ENCODE data around the gene RNF224.

Gene RNF224

GRCh38 chr9:137227054-137227852 is at the start of gene RNF224:
RNF224 (plus strand) TSS chr9:137227502; CDS start chr9:137228336, 834 bp downstream.
- Mint-ChIP-seq H3K36me3 (no peaks in the 10 kb centered on the region), H3K4me1 (peaks cover 13 to 30% of the 10 kb centered on the region in 2 donors), H3K27ac (peak within 1 kb of the TSS; percentile 87), H3K4me3 (peak within 1 kb of the TSS in 1 of 2 donors; percentile 29), H3K9me3 (no peaks in the 10 kb centered on the region), H3K27me3 (peaks cover 12 to 24% of the 10 kb centered on the region in 2 donors)
- ATAC-seq (replicated peaks) (peak; percentile 57), DNase-seq (peak; percentile 73)

DNA sequence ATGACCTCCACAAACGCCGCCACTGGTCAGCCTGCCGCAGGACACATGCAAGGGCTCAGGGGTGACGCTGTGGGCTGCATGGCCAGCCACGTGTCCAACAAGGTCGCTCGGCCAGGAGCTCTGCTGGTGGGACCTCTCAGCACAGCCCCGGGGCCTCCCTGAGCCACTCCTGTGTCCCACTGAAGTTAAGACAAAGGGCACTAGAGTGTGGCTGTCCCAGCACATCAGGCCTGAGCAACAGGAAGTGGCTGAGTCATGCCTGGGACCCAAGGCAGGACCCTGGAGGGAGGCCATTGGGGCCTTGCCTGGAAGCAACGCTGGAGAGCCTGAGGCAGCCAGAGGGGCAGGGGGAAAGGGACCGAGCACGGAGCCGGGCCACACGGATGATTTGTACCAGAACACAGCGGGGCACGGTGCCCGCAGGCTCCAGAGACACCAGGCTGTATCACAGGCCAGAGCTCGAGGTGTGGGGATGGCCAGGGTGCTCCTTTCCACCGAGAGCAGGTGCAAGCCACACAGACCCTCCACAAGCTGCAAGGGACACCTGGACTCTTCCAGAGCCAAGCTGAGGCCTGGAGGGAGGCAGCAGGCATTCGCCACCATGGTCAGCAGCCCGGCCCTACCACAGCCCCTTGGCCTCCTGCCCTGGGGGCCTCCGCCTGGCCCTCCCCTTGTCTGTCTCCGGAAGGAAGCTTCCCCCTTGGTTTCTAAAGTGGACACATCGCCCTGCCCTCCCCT is 48.9 kb upstream of the RNF224 start:
- H3K4me1 Mint-ChIP-seq = peaks cover 2 to 6% of the 10 kb centered on the region in 2 donors
- H3K9me3 Mint-ChIP-seq = no peaks in the 10 kb centered on the region
- ATAC-seq (replicated peaks) (no peak), DNase-seq (no peak)
- H3K4me3 Mint-ChIP-seq = no peak overlapping the region
- H3K27me3 Mint-ChIP-seq = peaks cover 0 to 1% of the 10 kb centered on the region in 2 donors
- no peak overlapping the region for H3K27ac Mint-ChIP-seq
- H3K36me3 Mint-ChIP-seq = peaks cover 26 to 41% of the 10 kb centered on the region in 2 donors

DNA sequence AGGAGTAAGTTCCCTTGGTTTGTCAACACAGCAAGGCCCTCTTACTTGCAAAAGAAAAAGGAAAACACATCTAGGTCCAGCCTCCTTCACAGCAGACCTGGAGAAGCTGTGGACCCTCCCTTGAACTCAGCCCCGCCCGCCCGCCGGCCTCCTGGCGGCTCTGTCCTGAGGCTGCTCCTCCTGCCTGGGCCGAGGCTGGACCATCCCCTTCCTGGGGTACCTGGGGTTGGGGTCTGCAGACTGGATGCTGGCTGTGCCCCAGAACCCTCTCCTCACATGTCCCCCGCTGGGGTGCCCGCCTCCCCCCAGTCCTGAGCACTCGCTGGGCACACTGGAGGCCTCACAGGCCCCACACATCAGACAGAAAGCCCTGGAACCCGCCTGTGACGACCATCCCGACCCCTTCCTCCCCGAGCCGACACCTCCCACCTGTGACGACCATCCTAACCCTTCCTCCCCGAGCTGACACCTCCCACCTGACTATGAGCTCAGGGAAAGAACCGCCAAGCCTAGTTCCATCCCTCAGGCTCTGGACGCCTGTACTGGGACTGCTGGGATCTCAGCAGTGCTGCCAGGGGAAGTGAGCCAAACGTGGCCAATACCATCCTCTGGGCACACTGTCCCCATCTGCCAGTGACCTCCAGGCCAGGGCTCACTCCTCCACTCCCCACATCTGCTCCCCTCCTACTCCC is 48.2 kb upstream of the RNF224 start:
- Mint-ChIP-seq H3K4me1 (peaks cover 2 to 9% of the 10 kb centered on the region in 2 donors), H3K27ac (no peak overlapping the region), H3K27me3 (no peaks in the 10 kb centered on the region), H3K9me3 (no peaks in the 10 kb centered on the region), H3K4me3 (no peak overlapping the region), H3K36me3 (peaks cover 33 to 48% of the 10 kb centered on the region in 2 donors)
- no peak for DNase-seq
- ATAC-seq (replicated peaks) = no peak

DNA sequence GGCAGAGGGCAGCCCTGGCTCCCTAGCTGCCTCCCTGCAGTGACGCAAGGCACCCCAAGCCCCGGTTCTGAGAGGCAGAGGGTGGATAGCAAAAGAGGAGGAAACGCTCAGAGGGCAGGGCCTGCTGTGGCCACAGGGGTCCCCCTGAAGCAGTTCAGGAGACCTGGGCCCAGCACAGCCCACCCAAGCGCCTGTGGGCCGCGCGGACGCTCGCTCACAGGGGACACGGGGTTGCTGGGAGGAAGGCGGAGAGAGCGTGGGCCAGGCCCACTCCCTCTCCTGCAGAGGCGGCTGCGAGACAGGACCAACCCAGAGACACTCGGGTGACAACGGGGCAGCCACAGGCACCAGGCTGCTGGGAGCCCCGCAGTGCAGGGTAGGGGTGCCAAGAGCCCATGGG is 47.5 kb upstream of the RNF224 start:
- H3K27me3 Mint-ChIP-seq = no peaks in the 10 kb centered on the region
- no peak overlapping the region for H3K27ac Mint-ChIP-seq
- ATAC-seq (replicated peaks) (no peak), DNase-seq (no peak)
- H3K36me3 Mint-ChIP-seq = peaks cover 37 to 55% of the 10 kb centered on the region in 2 donors
- H3K9me3 Mint-ChIP-seq = no peaks in the 10 kb centered on the region
- peaks cover 8 to 15% of the 10 kb centered on the region in 2 donors for H3K4me1 Mint-ChIP-seq
- H3K4me3 Mint-ChIP-seq = no peak overlapping the region

- ATAC-seq (replicated peaks) (no peak), DNase-seq (no peak)
- H3K4me3 Mint-ChIP-seq = no peak overlapping the region
- no peaks in the 10 kb centered on the region for H3K9me3 Mint-ChIP-seq
- no peak overlapping the region for H3K27ac Mint-ChIP-seq
- no peaks in the 10 kb centered on the region for H3K27me3 Mint-ChIP-seq
- peaks cover 10 to 19% of the 10 kb centered on the region in 2 donors for H3K4me1 Mint-ChIP-seq
- H3K36me3 Mint-ChIP-seq = peaks cover 37 to 58% of the 10 kb centered on the region in 2 donors
Observed at GRCh38 chr9:137180491-137180890, 46.8 kb upstream of the RNF224 start.

DNA sequence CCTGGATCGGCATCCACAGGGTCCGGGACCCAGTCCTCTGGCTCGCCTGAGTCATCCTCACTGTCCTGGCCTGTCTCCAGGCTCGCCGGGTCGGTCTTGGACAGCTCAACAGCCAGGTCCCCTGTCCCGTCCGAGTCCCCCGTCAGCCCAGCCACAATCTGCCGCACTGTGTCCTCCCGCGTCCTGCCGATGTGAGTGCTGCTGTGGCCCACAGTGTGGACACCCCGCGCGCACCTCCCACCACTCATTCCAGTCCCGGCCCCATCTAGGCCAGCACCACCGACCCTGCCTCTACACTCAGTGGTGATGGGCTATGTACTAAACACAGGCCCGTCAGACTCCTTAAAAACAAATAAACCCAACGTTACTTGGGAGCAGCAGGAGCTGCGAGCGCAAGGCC is 45.6 kb upstream of the RNF224 start:
- Mint-ChIP-seq H3K36me3 (peaks cover 35 to 60% of the 10 kb centered on the region in 2 donors), H3K4me1 (peaks cover 12 to 24% of the 10 kb centered on the region in 2 donors), H3K4me3 (no peak overlapping the region), H3K27me3 (no peaks in the 10 kb centered on the region), H3K9me3 (no peaks in the 10 kb centered on the region), H3K27ac (no peak overlapping the region)
- ATAC-seq (replicated peaks) = no peak
- no peak for DNase-seq

- no peak for ATAC-seq (replicated peaks)
- DNase-seq = no peak
- Mint-ChIP-seq H3K9me3 (no peaks in the 10 kb centered on the region), H3K27me3 (no peaks in the 10 kb centered on the region), H3K4me3 (no peak overlapping the region), H3K36me3 (peaks cover 33 to 58% of the 10 kb centered on the region in 2 donors), H3K4me1 (peaks cover 20 to 36% of the 10 kb centered on the region in 2 donors), H3K27ac (no peak overlapping the region)
Observed at GRCh38 chr9:137182836-137183235, 44.5 kb upstream of the RNF224 start.

DNA sequence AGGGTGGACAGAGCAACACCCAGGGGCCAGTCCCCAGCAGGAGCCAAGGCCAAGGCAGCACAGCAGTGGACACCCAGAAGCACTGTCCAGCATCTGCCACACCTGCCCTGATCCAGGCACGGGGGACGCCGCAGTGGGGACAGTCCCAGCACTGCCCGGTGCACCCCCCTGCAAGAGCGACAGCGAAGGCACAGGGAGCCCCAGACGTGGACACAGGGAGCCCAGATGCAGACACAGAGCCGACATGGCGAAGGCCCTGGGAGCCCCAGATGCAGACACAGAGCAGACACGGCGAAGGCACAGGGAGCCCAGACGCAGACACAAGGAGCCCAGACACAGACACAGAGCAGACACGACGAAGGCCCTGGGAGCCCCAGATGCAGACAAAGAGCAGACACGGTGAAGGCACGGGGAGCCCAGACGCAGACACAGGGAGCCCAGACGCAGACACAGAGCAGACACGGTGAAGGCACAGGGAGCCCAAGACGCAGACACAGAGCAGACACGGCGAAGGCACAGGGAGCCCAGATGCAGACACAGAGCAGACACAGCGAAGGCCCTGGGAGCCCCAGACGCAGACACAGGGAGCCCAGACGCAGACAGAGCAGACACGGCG is 43.2 kb upstream of the RNF224 start:
- H3K4me3 Mint-ChIP-seq = no peak overlapping the region
- no peak overlapping the region for H3K27ac Mint-ChIP-seq
- DNase-seq (no peak), ATAC-seq (replicated peaks) (no peak)
- peaks cover 31 to 56% of the 10 kb centered on the region in 2 donors for H3K36me3 Mint-ChIP-seq
- H3K4me1 Mint-ChIP-seq = peaks cover 23 to 44% of the 10 kb centered on the region in 2 donors
- no peaks in the 10 kb centered on the region for H3K9me3 Mint-ChIP-seq
- H3K27me3 Mint-ChIP-seq = no peaks in the 10 kb centered on the region

GRCh38 chr9:137184881-137185660 is 42.2 kb upstream of the RNF224 start:
- H3K36me3 Mint-ChIP-seq = peaks cover 26 to 52% of the 10 kb centered on the region in 2 donors
- DNase-seq (no peak), ATAC-seq (replicated peaks) (no peak)
- no peaks in the 10 kb centered on the region for H3K9me3 Mint-ChIP-seq
- H3K27ac Mint-ChIP-seq = no peak overlapping the region
- H3K4me1 Mint-ChIP-seq = peaks cover 28 to 53% of the 10 kb centered on the region in 2 donors
- H3K27me3 Mint-ChIP-seq = no peaks in the 10 kb centered on the region
- no peak overlapping the region for H3K4me3 Mint-ChIP-seq

- H3K4me1 Mint-ChIP-seq = peaks cover 33 to 62% of the 10 kb centered on the region in 2 donors
- no peak for ATAC-seq (replicated peaks)
- H3K27me3 Mint-ChIP-seq = no peaks in the 10 kb centered on the region
- DNase-seq = no peak
- H3K27ac Mint-ChIP-seq = no peak overlapping the region
- H3K9me3 Mint-ChIP-seq = no peaks in the 10 kb centered on the region
- no peak overlapping the region for H3K4me3 Mint-ChIP-seq
- peaks cover 25 to 52% of the 10 kb centered on the region in 2 donors for H3K36me3 Mint-ChIP-seq
Observed at GRCh38 chr9:137185921-137186320, 41.4 kb upstream of the RNF224 start.

- Mint-ChIP-seq H3K36me3 (peaks cover 25 to 54% of the 10 kb centered on the region in 2 donors), H3K4me3 (peak overlapping the region; percentile 98), H3K27ac (no peak overlapping the region), H3K27me3 (no peaks in the 10 kb centered on the region), H3K4me1 (peaks cover 36 to 67% of the 10 kb centered on the region in 2 donors), H3K9me3 (no peaks in the 10 kb centered on the region)
- no peak for ATAC-seq (replicated peaks)
- DNase-seq = no peak
Observed at GRCh38 chr9:137186385-137186784, 40.9 kb upstream of the RNF224 start.

- ATAC-seq (replicated peaks) = no peak
- Mint-ChIP-seq H3K9me3 (no peaks in the 10 kb centered on the region), H3K4me3 (peak overlapping the region; percentile 98), H3K27me3 (no peaks in the 10 kb centered on the region), H3K36me3 (peaks cover 20 to 50% of the 10 kb centered on the region in 2 donors), H3K4me1 (peaks cover 36 to 69% of the 10 kb centered on the region in 2 donors), H3K27ac (peak overlapping the region; percentile 98)
- DNase-seq = no peak
Observed at GRCh38 chr9:137187386-137187785, 39.9 kb upstream of the RNF224 start.

- Mint-ChIP-seq H3K27ac (peak overlapping the region; percentile 98), H3K4me3 (peak overlapping the region; percentile 98), H3K27me3 (no peaks in the 10 kb centered on the region), H3K4me1 (peaks cover 36 to 69% of the 10 kb centered on the region in 2 donors), H3K36me3 (peaks cover 20 to 46% of the 10 kb centered on the region in 2 donors), H3K9me3 (no peaks in the 10 kb centered on the region)
- ATAC-seq (replicated peaks) (peak; percentile 5 to 14), DNase-seq (no peak)
Observed at GRCh38 chr9:137188086-137188489, 39.2 kb upstream of the RNF224 start.
